Smooth muscle cell (in vitro differentiated cells): Measurements from ENCODE around the gene SFXN1. TPM values are rescaled to one million over a fixed set of nuclear protein-coding genes. Genes with fewer than 3 reads are reported as not detected.

Experiments used
- DNase-seq: peaks from one replicate; lab custom pipeline; 2025; ENCODE audit not compliant: unreplicated experiment; lab: John Stamatoyannopoulos, UW
- H2AFZ ChIP-seq: fragments of 200-600 bp; sonication (generic); 2 replicates; pipeline ENCODE4 v1.6.0; 2016; ENCODE audit warnings: antibody characterized with exemption, low read depth, mild to moderate bottlenecking
- H3F3A ChIP-seq: fragments of 200-600 bp; sonication (generic); 2 replicates; pipeline ENCODE4 v1.6.0; 2017; ENCODE audit warnings: antibody characterized with exemption, low read depth
- H3K27ac ChIP-seq: fragments of 200-600 bp; sonication (generic); 2 replicates; pipeline ENCODE4 v1.5.1; 2016; ENCODE audit warnings: low read depth, mild to moderate bottlenecking
- H3K27me3 ChIP-seq: fragments of 200-600 bp; sonication (generic); 2 replicates; pipeline ENCODE4 v1.6.1; 2016; ENCODE audit warnings: low read depth, mild to moderate bottlenecking
- H3K36me3 ChIP-seq: fragments of 200-600 bp; sonication (generic); 2 replicates; pipeline ENCODE4 v1.5.1; 2016; ENCODE audit warnings: low read depth
- H3K4me1 ChIP-seq: fragments of 200-600 bp; sonication (generic); 2 replicates; pipeline ENCODE4 v1.5.1; 2016; ENCODE audit warnings: low read depth
- H3K4me2 ChIP-seq: fragments of 200-600 bp; sonication (generic); 2 replicates; pipeline ENCODE4 v1.6.0; 2016; ENCODE audit warnings: mild to moderate bottlenecking
- H3K4me3 ChIP-seq: fragments of 200-600 bp; sonication (generic); 2 replicates; pipeline ENCODE4 v1.5.1; 2016; ENCODE audit warnings: mild to moderate bottlenecking
- H3K79me2 ChIP-seq: fragments of 200-600 bp; sonication (generic); 2 replicates; pipeline ENCODE4 v1.6.0; 2016; ENCODE audit warnings: low read depth, mild to moderate bottlenecking
- H3K9ac ChIP-seq: fragments of 200-600 bp; sonication (generic); 2 replicates; pipeline ENCODE4 v1.6.0; 2016; ENCODE audit warnings: low read depth
- H3K9me3 ChIP-seq: fragments of 200-600 bp; sonication (generic); replicated peaks from 2 replicates; pipeline ENCODE4 v1.5.1; 2016; ENCODE audit warnings: low read depth
- H4K20me1 ChIP-seq: fragments of 200-600 bp; sonication (generic); 2 replicates; pipeline ENCODE4 v1.6.0; 2016; ENCODE audit warnings: low read depth
- CTCF ChIP-seq: fragments of 200-600 bp; sonication (generic); IDR thresholded peaks from 2 replicates; pipeline ENCODE4 v1.5.1; 2017; ENCODE audit warnings: borderline replicate concordance, mild to moderate bottlenecking, antibody characterized with exemption; ENCODE audit not compliant: insufficient read depth, poor library complexity, severe bottlenecking
- WGBS: methylation state at CpG from one replicate; pipeline ENCODE4 v1.1.7; 2016; ENCODE audit warnings: low lambda C conversion rate; 5-methylcytosine and 5-hydroxymethylcytosine counted together
- polyA plus RNA-seq: library from polyadenylated mRNA; unstranded; fragments of >200 nt; fragmentation: Nextera tagmentation; extraction: Ambion mirVana; gene quantifications from 2 replicates; pipeline ENCODE4 v1.2.1, GENCODE V29; 2016
- total RNA-seq: library from RNA; depleted of rRNA; stranded (reverse); fragments of >200 nt; gene quantifications from 2 replicates; pipeline ENCODE4 v1.2.3, GENCODE V29; 2014

The SFXN1 gene
- total and polyA plus RNA-seq, 2 experiments from 2014 or later: 63.9 to 136 TPM

DNA sequence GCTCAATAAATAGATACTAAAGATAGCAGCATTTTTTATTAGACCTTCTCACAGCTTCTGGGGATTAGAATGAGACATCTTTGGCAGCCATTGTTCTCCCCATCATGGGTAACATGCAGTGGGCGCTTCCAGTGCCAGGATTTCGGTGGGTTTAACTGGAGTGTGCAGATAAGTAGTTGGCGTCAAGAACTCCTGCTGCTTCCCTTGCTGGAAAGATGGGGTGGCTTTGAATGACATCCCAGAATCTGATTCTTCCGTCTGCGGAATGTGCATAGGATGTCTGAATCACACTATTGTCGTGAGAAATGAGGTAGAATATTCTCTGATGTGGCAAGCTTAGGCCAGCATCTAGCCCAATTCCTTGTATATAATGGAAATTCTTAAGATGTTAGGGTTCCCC is 7.3 kb downstream of the SFXN1 start:
- H3K9ac ChIP-seq: no peak overlapping the region
- DNase-seq: no peak
- peaks cover 100% of the 10 kb centered on the region for H3K79me2 ChIP-seq
- H3K36me3 ChIP-seq: no peaks in the 10 kb centered on the region
- no peak overlapping the region for H3K4me2 ChIP-seq
- no peak overlapping the region for H3K27ac ChIP-seq
- no peak for TF ChIP-seq CTCF
- WGBS: 92% methylated on average over 6 of the region's 6 CpGs
- peaks cover 99% of the 10 kb centered on the region for H4K20me1 ChIP-seq
- no peak overlapping the region for H2AFZ ChIP-seq
- H3K4me1 ChIP-seq: no peaks in the 10 kb centered on the region
- H3F3A ChIP-seq: no peaks in the 10 kb centered on the region
- no peaks in the 10 kb centered on the region for H3K9me3 ChIP-seq
- no peaks in the 10 kb centered on the region for H3K27me3 ChIP-seq
- H3K4me3 ChIP-seq: no peak overlapping the region

DNA sequence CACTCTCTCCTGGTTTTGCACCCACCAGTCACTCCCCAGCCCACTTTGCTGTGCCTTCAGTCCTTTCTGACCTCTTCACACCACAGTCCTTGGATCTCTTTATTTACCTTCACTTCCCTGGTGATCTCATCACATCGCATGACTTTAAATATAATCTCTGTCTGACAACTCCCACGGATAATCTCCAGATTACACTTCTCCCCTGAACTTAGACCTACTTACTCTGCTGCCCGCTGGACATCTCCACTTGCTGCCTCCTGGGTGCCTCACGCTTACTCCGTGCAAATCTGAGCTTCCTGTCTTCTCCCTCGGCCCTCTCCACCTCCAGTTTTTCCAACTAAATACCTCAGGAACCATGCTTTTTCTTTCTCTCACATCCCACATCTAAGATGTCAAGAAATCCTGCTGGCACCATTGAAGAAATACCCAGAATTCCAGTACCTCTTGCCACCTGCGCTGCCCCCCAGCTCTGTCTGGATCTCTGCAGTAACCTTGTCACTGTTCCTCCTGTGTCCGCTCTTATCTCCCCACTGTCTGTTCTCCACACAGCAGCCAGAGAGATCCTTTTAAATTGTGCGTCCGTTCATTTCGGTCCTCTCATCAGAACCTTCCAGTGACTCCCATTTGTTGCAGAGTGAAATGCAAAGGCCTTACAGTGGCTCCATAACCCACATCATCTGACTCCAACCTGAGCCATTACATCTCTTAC is 9.3 kb downstream of the SFXN1 start:
- H4K20me1 ChIP-seq: peaks cover 100% of the 10 kb centered on the region
- H3F3A ChIP-seq: no peaks in the 10 kb centered on the region
- no peaks in the 10 kb centered on the region for H3K36me3 ChIP-seq
- H3K9ac ChIP-seq: no peak overlapping the region
- DNase-seq: no peak
- H3K4me1 ChIP-seq: no peaks in the 10 kb centered on the region
- no peak overlapping the region for H3K4me3 ChIP-seq
- H3K27ac ChIP-seq: no peak overlapping the region
- peaks cover 95% of the 10 kb centered on the region for H3K79me2 ChIP-seq
- no peak for TF ChIP-seq CTCF
- no peak overlapping the region for H3K4me2 ChIP-seq
- 89% methylated on average over 11 of the region's 11 CpGs for WGBS
- no peak overlapping the region for H2AFZ ChIP-seq
- H3K27me3 ChIP-seq: no peaks in the 10 kb centered on the region
- H3K9me3 ChIP-seq: no peaks in the 10 kb centered on the region

GRCh38 chr5:175489693-175490443 is 11.5 kb downstream of the SFXN1 start:
- Histone ChIP-seq H3K4me2 (no peak overlapping the region), H4K20me1 (peaks cover 98% of the 10 kb centered on the region), H3K9me3 (no peaks in the 10 kb centered on the region), H3K27ac (no peak overlapping the region), H3F3A (no peaks in the 10 kb centered on the region), H3K4me3 (no peak overlapping the region), H3K79me2 (peaks cover 73% of the 10 kb centered on the region), H2AFZ (no peak overlapping the region), H3K4me1 (no peaks in the 10 kb centered on the region), H3K27me3 (no peaks in the 10 kb centered on the region), H3K36me3 (no peaks in the 10 kb centered on the region), H3K9ac (no peak overlapping the region)
- no peak for TF ChIP-seq CTCF
- 92% methylated on average over 6 of the region's 6 CpGs for WGBS
- DNase-seq: no peak

DNA sequence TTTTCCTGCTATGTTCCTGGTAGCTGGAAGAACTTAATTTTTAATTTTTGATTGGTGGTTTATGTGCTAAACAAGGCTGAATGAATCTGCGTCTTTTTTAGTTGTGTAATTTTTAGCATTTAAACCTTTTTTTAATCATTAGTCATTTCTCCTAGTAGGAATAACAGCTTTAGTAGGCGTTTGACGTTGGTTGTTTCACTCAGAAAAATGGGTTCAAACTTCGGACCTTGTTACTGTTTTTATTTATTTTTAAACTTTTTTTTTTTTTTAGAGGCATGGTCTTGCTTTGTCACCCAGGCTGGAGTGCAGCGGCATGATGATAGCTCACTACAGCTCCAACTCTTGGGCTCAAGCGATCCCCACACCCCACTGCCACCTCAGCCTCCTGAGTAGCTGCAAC is 12.9 kb downstream of the SFXN1 start:
- Histone ChIP-seq H3F3A (no peaks in the 10 kb centered on the region), H3K4me1 (no peaks in the 10 kb centered on the region), H3K9ac (no peak overlapping the region), H3K27ac (no peak overlapping the region), H2AFZ (no peak overlapping the region), H3K27me3 (no peaks in the 10 kb centered on the region), H3K9me3 (no peaks in the 10 kb centered on the region), H3K36me3 (no peaks in the 10 kb centered on the region), H3K4me3 (no peak overlapping the region), H3K4me2 (no peak overlapping the region), H3K79me2 (peaks cover 66% of the 10 kb centered on the region), H4K20me1 (peaks cover 98% of the 10 kb centered on the region)
- 82% methylated on average over 6 of the region's 6 CpGs for WGBS
- no peak for TF ChIP-seq CTCF
- DNase-seq: no peak
